ENCODE data around the gene FBXO30. TPM values are rescaled to one million over a fixed set of nuclear protein-coding genes. Genes with fewer than 3 reads are reported as not detected.

The FBXO30 gene
- total and polyA plus RNA-seq, 7 donors, result 11.2 to 75.4 (median 17.8) TPM

- H3K9me3 ChIP-seq, result no peaks in the 10 kb centered on the region
- peak overlapping the region; percentile 98 for H3K27ac ChIP-seq
- intact Hi-C loops (cut with DNase I), result loop anchor here in 1 of 2 donors (2.0 to 5.0 kb wide), 3 partner anchors 72 to 149 kb away; partner anchors contain the start of genes EPM2A and SHPRH
- H3K27me3 ChIP-seq (ENCODE audit: insufficient read depth in 3 of 3, low read length in 2 of 3), result no peaks in the 10 kb centered on the region
- H3K4me1 ChIP-seq, result peaks cover 43% of the 10 kb centered on the region
- DNase-seq (peak in 1 of 2 donors; percentile 40), ATAC-seq (peak; percentile 2 to 39 (median 19))
- no peak for TF ChIP-seq CTCF (IDR thresholded peaks at IDR 0.05)
- H3K36me3 ChIP-seq (ENCODE audit: insufficient read depth in 1 of 2, low read depth in 1 of 2), result no peaks in the 10 kb centered on the region
- WGBS, 3 donors, result 5 to 6% (median 5%) methylated on average over 25 of the region's 25 CpGs
- peak overlapping the region; percentile 84 for H3K4me3 ChIP-seq
Observed at GRCh38 chr6:145815309-145816274, 997 bp upstream of the FBXO30 start.

- Histone ChIP-seq H3K9me3 (no peaks in the 10 kb centered on the region), H3K36me3 (ENCODE audit: insufficient read depth in 1 of 2, low read depth in 1 of 2) (no peaks in the 10 kb centered on the region), H3K27me3 (ENCODE audit: insufficient read depth in 3 of 3, low read length in 2 of 3) (no peaks in the 10 kb centered on the region), H3K4me1 (peaks cover 53% of the 10 kb centered on the region), H3K27ac (peak overlapping the region; percentile 98), H3K4me3 (peak overlapping the region; percentile 84)
- ATAC-seq, result peak in 2 of 4 donors; percentile 24 to 31
- no peak for TF ChIP-seq CTCF (IDR thresholded peaks at IDR 0.05)
- 0 to 1% (median 0%) methylated on average over 28 to 33 of the region's 33 CpGs for WGBS, 3 donors
- peak; percentile 38 to 77 for DNase-seq
- intact Hi-C loops (cut with DNase I), result loop anchor here in 1 of 2 donors (2.0 kb wide), 2 partner anchors 79 to 151 kb away; partner anchors contain the start of genes EPM2A and SHPRH
Observed at GRCh38 chr6:145814035-145814500, 527 bp downstream of the FBXO30 start.

GRCh38 chr6:145813285-145814034, 1.1 kb downstream of the FBXO30 start:
- H3K4me1 ChIP-seq, result peaks cover 57% of the 10 kb centered on the region
- DNase-seq (no peak), ATAC-seq (peak in 1 of 4 donors; percentile 0)
- H3K4me3 ChIP-seq, result peak overlapping the region; percentile 84
- H3K9me3 ChIP-seq, result no peaks in the 10 kb centered on the region
- TF ChIP-seq CTCF (IDR thresholded peaks at IDR 0.05), result no peak
- intact Hi-C loops (cut with DNase I), result loop anchor here in 1 of 2 donors (2.0 kb wide), 2 partner anchors 79 to 151 kb away; partner anchors contain the start of genes EPM2A and SHPRH
- no peaks in the 10 kb centered on the region for H3K27me3 ChIP-seq (ENCODE audit: insufficient read depth in 3 of 3, low read length in 2 of 3)
- H3K36me3 ChIP-seq (ENCODE audit: insufficient read depth in 1 of 2, low read depth in 1 of 2), result no peaks in the 10 kb centered on the region
- WGBS, 3 donors, result 3 to 4% (median 4%) methylated on average over 12 of the region's 12 CpGs
- H3K27ac ChIP-seq, result peak overlapping the region; percentile 98

GRCh38 chr6:145811741-145812140, 2.9 kb downstream of the FBXO30 start:
- ATAC-seq, result no peak
- Histone ChIP-seq H3K4me3 (peak overlapping the region; percentile 84), H3K4me1 (peaks cover 49% of the 10 kb centered on the region), H3K27ac (peak overlapping the region; percentile 98), H3K9me3 (no peaks in the 10 kb centered on the region), H3K36me3 (ENCODE audit: insufficient read depth in 1 of 2, low read depth in 1 of 2) (no peaks in the 10 kb centered on the region), H3K27me3 (ENCODE audit: insufficient read depth in 3 of 3, low read length in 2 of 3) (no peaks in the 10 kb centered on the region)
- DNase-seq, result no peak
- intact Hi-C loops (cut with DNase I), result no loop called here
- no peak for TF ChIP-seq CTCF (IDR thresholded peaks at IDR 0.05)
- WGBS, 3 donors, result 86 to 97% (median 97%) methylated on average over 1 of the region's 1 CpG

Data from psoas muscle (tissue), 8 donors.